OCI-LY7 (cell line): Measurements from ENCODE around the gene ENTPD1. TPM values are rescaled to one million over a fixed set of nuclear protein-coding genes. Genes with fewer than 3 reads are reported as not detected.

Source experiments
- BruUV-seq: library from RNA; stranded (reverse); fragments of 400-500 nt; replicated peaks from 2 replicates; lab custom pipeline; 2021; lab: Mats Ljungman, UMichigan
- CTCF ChIA-PET: fragments of 300-600 bp; sonication (Branson Sonifier 250); formaldehyde crosslinking; loops from one replicate; lab custom pipeline; 2022; ENCODE audit warnings: antibody characterized with exemption; ENCODE audit not compliant: unreplicated experiment; lab: Charles Lee
- POLR2A ChIA-PET: fragments of 300-600 bp; sonication (Branson Sonifier 250); formaldehyde crosslinking; loops from one replicate; lab custom pipeline; 2022; ENCODE audit warnings: antibody characterized with exemption; lab: Charles Lee
- DNase-seq: peaks from one replicate; pipeline ENCODE4 v3.0.0-alpha.2; 2015; ENCODE audit warnings: low spot score
- H2AFZ ChIP-seq: fragments of 200-600 bp; sonication (generic), shearing (Covaris generic); 2 replicates; pipeline ENCODE4 v1.6.1; 2014; ENCODE audit warnings: mild to moderate bottlenecking, antibody characterized with exemption, low read length, moderate library complexity
- H3K27ac ChIP-seq: fragments of 200-600 bp; sonication (generic); 2 replicates; pipeline ENCODE4 v1.5.1; 2014; ENCODE audit warnings: mixed run types, low read depth, mild to moderate bottlenecking, moderate library complexity, low read length, inconsistent platforms; ENCODE audit not compliant: poor library complexity, severe bottlenecking
- H3K36me3 ChIP-seq: fragments of 200-600 bp; sonication (generic); 2 replicates; pipeline ENCODE4 v1.6.1; 2014; ENCODE audit warnings: mild to moderate bottlenecking, antibody characterized with exemption, low read length, moderate library complexity, mixed read lengths; ENCODE audit not compliant: insufficient read depth
- H3K4me1 ChIP-seq: fragments of 200-600 bp; sonication (generic); 2 replicates; pipeline ENCODE4 v1.5.1; 2014; ENCODE audit warnings: mild to moderate bottlenecking, low read length; ENCODE audit not compliant: insufficient read depth, poor library complexity, severe bottlenecking
- H3K4me2 ChIP-seq: fragments of 200-600 bp; sonication (generic); 2 replicates; pipeline ENCODE4 v1.6.1; 2014; ENCODE audit warnings: mild to moderate bottlenecking, low read length
- H3K4me3 ChIP-seq: fragments of 200-600 bp; sonication (generic); 2 replicates; pipeline ENCODE4 v1.5.1; 2014; ENCODE audit warnings: mild to moderate bottlenecking, low read depth, low read length; ENCODE audit not compliant: poor library complexity, severe bottlenecking
- H3K79me2 ChIP-seq: fragments of 200-600 bp; sonication (generic); 2 replicates; pipeline ENCODE4 v1.6.1; 2016; ENCODE audit warnings: low read depth, mild to moderate bottlenecking, low read length, moderate library complexity, mixed read lengths; ENCODE audit not compliant: insufficient read depth
- H3K9me2 ChIP-seq: fragments of 200-600 bp; sonication (generic); 2 replicates; pipeline ENCODE4 v1.6.1; 2016; ENCODE audit warnings: mild to moderate bottlenecking, low read length, mixed read lengths; ENCODE audit not compliant: insufficient read depth
- H3K9me3 ChIP-seq: fragments of 200-600 bp; sonication (generic); 2 replicates; pipeline ENCODE4 v1.6.1; 2014; ENCODE audit warnings: mild to moderate bottlenecking, mixed run types, low read length, mixed read lengths
- H4K20me1 ChIP-seq: fragments of 200-600 bp; sonication (generic); 2 replicates; pipeline ENCODE4 v1.6.1; 2014; ENCODE audit warnings: mild to moderate bottlenecking, antibody characterized with exemption, low read length, moderate library complexity, mixed read lengths; ENCODE audit not compliant: insufficient read depth
- CTCF ChIP-seq: fragments of 200-600 bp; sonication (generic); conservative IDR thresholded peaks from 2 replicates; pipeline ENCODE4 v1.5.1; 2014; ENCODE audit warnings: mild to moderate bottlenecking, antibody characterized with exemption, low read length, moderate library complexity, mixed read lengths
- EZH2phosphoT487 ChIP-seq: fragments of 200-600 bp; sonication (generic); IDR thresholded peaks from 2 replicates; pipeline ENCODE4 v1.6.1; 2018; ENCODE audit warnings: low read depth, borderline replicate concordance, mild to moderate bottlenecking, mixed run types, antibody characterized with exemption, low read length, moderate library complexity, mixed read lengths
- intact Hi-C: fragments of 100-400 bp; cut with micrococcal nuclease; formaldehyde crosslinking; loops from one replicate; pipeline ENCODE4 v1.10.0; 2022; ENCODE audit not compliant: unreplicated experiment
- total RNA-seq, 2 experiments: library from RNA; depleted of rRNA in 1 of 2; stranded (reverse); fragments of >200 nt in 1 of 2; shearing (Covaris generic) in 1 of 2; gene quantifications; 2 replicates each; pipeline ENCODE4 v1.2.3, GENCODE V29; 2014 to 2022

Gene ENTPD1
- total RNA-seq, 2 experiments from 2014 or later, result 5.1 to 6.7 TPM

- no peak for TF ChIP-seq EZH2phosphoT487
- no peak for TF ChIP-seq CTCF
- Histone ChIP-seq H3K9me3 (peaks cover 17% of the 10 kb centered on the region; the same call in 1 of the 2 replicates), H3K4me2 (peak overlapping the region; percentile 53), H2AFZ (peak overlapping the region; percentile 97), H3K27ac (no peak overlapping the region), H3K36me3 (no peaks in the 10 kb centered on the region), H3K9me2 (no peaks in the 10 kb centered on the region), H3K79me2 (no peaks in the 10 kb centered on the region), H4K20me1 (no peaks in the 10 kb centered on the region), H3K4me3 (no peak overlapping the region), H3K4me1 (peaks cover 29% of the 10 kb centered on the region)
- DNase-seq, result no peak
- CTCF ChIA-PET, result no interaction called here
- intact Hi-C loops, result loop anchor here (2.0 kb wide), 1 partner anchor 14 kb away; the partner anchor contains the start of gene ENTPD1
- POLR2A ChIA-PET, result interaction anchor here (1.1 to 2.7 kb wide), 4 partner anchors 13 to 49 kb away, joined by 3 to 26 read pairs (median 7); partner anchors contain the start of genes ENTPD1 and TCTN3
- BruUV-seq, result no TSS peak
These were observed 12.9 kb upstream of the ENTPD1 start for GRCh38 chr10:95742962-95743535.

- CTCF ChIA-PET, result interaction anchor here (0.8 kb wide), 1 partner anchor 89 kb away, joined by 3 read pairs; no protein-coding TSS in a partner anchor
- no peak overlapping the region for H3K27ac ChIP-seq
- H2AFZ ChIP-seq, result peak overlapping the region; percentile 63; the same call in 1 of the 2 replicates
These were observed 10.5 kb upstream of the ENTPD1 start for GRCh38 chr10:95745501-95745900.

More at GRCh38 chr10:95745501-95745900, 10.5 kb upstream of the ENTPD1 start:
- no peaks in the 10 kb centered on the region for H3K9me2 ChIP-seq
- no peaks in the 10 kb centered on the region for H3K79me2 ChIP-seq
- TF ChIP-seq CTCF, result no peak
- TF ChIP-seq EZH2phosphoT487, result no peak
- peaks cover 17% of the 10 kb centered on the region; the same call in 1 of the 2 replicates for H3K9me3 ChIP-seq
- 0 out of 2 replicates have a peak overlapping the region, but pooled peaks have one; percentile 7 for H3K4me2 ChIP-seq
- POLR2A ChIA-PET, result interaction anchor here (0.6 to 1.6 kb wide), 4 partner anchors 11 to 194 kb away, joined by 3 to 9 read pairs (median 4); partner anchors contain the start of gene ENTPD1
- intact Hi-C loops, result no loop called here
- no TSS peak for BruUV-seq
- H3K4me1 ChIP-seq, result peaks cover 29% of the 10 kb centered on the region
- H3K36me3 ChIP-seq, result no peaks in the 10 kb centered on the region
- no peak for DNase-seq
- H3K4me3 ChIP-seq, result no peak overlapping the region
- no peaks in the 10 kb centered on the region for H4K20me1 ChIP-seq
